HCT116 (cell line): ENCODE measurements around the gene DPH6.

Source experiments
- EGR1 ChIP-seq: IDR thresholded peaks from 2 replicates; pipeline ENCODE4 v1.6.1; 2012; ENCODE audit warnings: low read depth
- JUND ChIP-seq: IDR thresholded peaks from 2 replicates; pipeline ENCODE4 v1.6.1; 2012
- POLR2A ChIP-seq: IDR thresholded peaks from 2 replicates; pipeline ENCODE4 v1.7.0; 2011; ENCODE audit warnings: borderline replicate concordance; ENCODE audit not compliant: insufficient read depth, insufficient read length; ENCODE audit errors: extremely low read depth
- SIN3A ChIP-seq: IDR thresholded peaks from 2 replicates; pipeline ENCODE4 v1.6.1; 2012; ENCODE audit warnings: low read depth
- TF ChIP-seq, protein P1 (sequence below), 3 experiments: fragments of 200-600 bp in 1 of 3; sonication (generic) in 1 of 3; IDR thresholded peaks in 2 of 3; conservative IDR thresholded peaks in 1 of 3; 2 replicates each; pipeline ENCODE4 v1.5.1; 2012 to 2017; ENCODE audit warnings: low read depth in 2 of 3, low read length in 2 of 3, antibody characterized with exemption in 1 of 3, borderline replicate concordance in 1 of 3, control low read depth in 1 of 3, mild to moderate bottlenecking in 1 of 3, mixed read lengths in 1 of 3, mixed run types in 1 of 3, moderate library complexity in 1 of 3; ENCODE audit not compliant: insufficient read depth in 1 of 3

DNA sequence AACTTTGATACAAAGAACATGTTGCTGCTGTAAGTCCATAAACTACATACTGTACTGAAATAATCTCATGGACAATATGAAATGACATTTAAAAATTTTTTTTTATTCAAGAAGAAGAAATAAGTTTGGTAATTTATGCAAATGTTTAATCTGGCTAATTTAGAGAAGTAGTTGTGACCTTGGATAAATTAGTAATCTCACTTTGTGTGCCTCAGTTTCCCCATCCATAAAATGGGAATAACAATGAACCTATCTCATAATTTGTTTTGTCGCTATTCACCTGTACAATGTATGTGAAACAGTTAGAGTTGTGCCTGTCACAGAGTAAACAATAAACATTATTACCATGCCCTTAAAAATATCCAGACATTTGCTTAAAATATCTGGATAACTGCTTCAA is 15.3 kb upstream of the DPH6 start:
- no peak for TF ChIP-seq POLR2A
- TF ChIP-seq, protein P1, sequence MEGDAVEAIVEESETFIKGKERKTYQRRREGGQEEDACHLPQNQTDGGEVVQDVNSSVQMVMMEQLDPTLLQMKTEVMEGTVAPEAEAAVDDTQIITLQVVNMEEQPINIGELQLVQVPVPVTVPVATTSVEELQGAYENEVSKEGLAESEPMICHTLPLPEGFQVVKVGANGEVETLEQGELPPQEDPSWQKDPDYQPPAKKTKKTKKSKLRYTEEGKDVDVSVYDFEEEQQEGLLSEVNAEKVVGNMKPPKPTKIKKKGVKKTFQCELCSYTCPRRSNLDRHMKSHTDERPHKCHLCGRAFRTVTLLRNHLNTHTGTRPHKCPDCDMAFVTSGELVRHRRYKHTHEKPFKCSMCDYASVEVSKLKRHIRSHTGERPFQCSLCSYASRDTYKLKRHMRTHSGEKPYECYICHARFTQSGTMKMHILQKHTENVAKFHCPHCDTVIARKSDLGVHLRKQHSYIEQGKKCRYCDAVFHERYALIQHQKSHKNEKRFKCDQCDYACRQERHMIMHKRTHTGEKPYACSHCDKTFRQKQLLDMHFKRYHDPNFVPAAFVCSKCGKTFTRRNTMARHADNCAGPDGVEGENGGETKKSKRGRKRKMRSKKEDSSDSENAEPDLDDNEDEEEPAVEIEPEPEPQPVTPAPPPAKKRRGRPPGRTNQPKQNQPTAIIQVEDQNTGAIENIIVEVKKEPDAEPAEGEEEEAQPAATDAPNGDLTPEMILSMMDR (IDR thresholded peaks at IDR 0.05 in 2 of 3, conservative IDR thresholded peaks at IDR 0.05 in 1 of 3; ENCODE audit: borderline replicate concordance in 1 of 3, insufficient read depth in 1 of 3, low read depth in 2 of 3, low read length in 2 of 3): no peak
- no peak for TF ChIP-seq EGR1
- TF ChIP-seq SIN3A: no peak
- no peak for TF ChIP-seq JUND
